CD4-positive, alpha-beta T cell treated with Interleukin-12 subunit alpha and Interleukin-12 subunit beta, for 1 hour (primary cell): ENCODE results near the gene FBLN5.
"Not testable (repeated sequence)": the region's sequence is repeated elsewhere in the genome, so short reads cannot be mapped to it uniquely, and the experiment has no call there.

Experiments
- DNase-seq: peaks from one replicate; pipeline ENCODE4 v3.0.0-alpha.2; 2020

FBLN5 gene

DNA sequence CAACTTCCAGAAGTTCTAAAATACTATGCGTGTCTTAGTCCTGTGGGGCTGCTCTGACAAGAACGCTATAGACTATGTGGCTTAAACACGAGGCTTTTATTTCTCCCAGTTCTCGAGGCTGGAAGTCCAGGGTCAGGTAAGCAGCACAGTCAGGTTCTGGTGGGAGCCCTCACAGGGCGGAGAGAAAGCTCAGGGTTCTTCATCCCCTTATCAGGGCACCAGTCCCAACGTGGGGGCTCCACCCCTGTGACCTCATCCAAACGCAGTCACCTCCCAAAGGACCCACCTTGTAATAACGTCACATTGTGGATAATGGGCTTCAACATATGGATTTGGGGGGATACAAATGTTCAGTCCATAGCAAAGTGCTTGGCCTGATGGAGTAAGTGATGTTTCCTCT, 43.0 kb downstream of the FBLN5 start:
- DNase-seq: no peak

DNA sequence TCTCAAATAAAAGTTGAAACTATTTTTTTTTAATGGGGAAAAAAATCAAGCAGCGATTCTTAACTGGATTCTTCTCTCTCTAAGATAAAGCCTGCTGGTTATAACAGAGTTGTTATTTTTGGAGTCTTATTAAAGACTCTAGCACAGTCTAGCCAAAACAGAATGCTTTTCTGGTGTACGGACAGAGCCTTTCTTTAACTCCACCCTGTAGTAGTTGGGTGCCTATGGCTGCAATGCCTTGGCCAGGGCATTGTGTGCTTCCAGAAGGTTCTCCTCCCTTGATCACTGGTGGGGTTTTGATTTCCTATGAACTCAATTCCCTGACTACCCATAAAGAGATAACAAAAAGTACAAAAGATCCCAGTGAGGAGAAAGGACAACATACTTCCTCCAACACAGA, 44.4 kb downstream of the FBLN5 start:
- no peak for DNase-seq

DNA sequence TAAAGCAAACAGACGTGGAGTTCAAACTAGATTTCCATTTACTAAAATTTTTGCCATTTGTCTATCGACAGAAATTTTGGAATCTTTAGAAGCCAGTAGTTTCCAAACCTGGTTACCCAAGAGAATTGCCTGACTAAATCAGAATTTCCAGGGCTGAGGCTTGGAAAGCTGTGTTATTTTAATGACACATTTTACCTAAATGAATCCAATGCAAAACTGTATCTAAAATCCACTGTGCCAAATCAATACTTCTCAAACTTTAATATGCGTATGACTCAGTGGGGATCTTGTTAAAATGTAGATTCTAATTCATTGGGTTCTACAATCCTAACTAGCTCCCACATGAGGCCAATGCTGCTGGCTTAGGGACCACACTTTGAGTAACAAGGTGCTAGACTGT, 45.2 kb downstream of the FBLN5 start:
- DNase-seq: no peak

DNA sequence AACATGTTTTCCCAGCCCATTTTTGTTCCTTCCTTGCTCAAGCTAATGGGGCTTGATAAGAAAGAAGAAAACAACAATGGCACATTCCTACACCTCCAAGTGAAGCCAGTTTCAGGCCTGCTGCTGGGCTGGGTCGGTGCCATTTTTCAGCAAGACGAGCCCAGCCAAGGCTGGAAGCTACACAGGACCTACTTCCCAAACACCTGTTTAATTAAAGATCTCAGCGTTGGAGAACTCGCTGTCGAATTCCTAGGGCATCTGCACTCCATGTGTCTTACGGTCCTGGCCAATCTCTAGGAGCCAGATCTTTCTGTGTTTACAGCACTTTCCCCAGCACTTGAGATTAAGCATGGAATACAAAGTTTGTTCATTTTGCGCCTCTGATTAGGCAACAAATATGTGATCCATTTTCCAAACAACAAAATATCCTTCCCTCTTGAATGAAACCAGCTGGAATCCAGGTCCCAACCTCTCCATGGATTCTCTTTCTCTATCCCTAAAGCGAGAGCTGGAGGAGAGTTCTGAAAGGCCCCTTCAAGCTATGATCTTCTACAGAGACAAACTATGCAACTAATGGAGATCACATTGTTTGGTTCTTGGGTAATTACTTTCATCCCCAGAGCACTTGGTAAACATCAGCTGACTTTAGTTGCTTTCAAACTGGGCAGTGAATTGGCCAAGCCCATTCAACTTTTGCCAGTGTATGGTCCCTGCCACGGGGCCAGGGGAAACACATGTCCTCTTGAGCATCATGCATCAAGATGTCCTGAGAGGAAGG, 45.9 kb downstream of the FBLN5 start:
- DNase-seq: no peak

DNA sequence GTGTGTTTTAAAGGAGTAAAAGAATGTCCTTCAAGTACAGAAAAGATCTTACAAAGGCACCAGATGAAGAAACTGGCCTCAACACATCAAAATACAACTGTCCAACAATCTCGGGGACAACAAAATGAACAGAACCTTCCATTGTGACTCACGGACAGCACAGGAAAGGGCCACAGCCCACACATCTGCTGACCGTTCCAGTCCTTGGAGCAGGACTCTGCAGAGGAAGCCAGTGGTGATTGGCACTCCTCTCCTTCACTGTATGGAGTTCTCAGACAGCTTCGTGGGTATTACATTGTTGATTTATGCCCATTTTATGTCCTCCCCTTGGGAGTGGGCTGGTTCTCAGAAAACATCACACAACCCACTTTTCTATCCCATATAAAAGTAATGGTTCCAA, 47.7 kb downstream of the FBLN5 start:
- DNase-seq: no peak

DNA sequence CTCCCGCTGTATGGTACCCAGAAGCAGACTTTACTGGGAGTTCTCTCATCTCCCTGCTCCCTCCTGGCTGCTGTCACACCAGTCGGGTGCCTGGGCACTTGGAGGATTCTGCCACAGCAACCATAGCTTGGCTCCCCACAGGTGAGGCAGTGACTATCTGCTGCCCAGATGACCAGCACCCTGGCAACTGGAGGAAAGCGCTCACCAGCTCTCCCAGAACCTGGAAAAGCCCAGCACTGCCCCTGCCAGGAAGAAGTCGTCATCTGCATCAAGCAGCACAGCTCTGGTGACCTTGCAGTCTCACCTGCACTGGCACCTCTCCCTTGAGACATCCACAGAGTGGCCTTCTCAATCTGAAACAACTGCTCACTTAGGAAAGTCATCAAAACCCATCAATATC, 48.3 kb downstream of the FBLN5 start:
- peak; percentile 48 for DNase-seq

DNA sequence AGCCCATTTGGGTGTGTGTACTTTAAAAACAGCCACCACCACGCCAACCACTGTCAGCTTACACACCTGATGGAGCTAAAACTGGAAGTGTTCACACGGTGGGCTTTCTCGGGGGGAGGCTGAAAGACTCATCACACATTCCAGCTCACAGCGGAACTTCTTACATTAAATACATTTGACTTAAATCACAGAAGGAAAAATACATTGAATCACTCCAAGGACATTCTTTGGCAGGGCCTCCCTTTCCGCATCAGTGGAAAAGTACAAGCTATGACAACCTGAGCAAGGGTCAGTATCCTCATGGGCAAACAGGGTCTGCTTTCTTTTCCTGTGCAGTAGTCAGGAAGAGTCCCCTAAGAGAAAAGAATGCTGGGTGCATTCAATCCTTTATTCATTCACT, 49.1 kb downstream of the FBLN5 start:
- DNase-seq: no peak

DNA sequence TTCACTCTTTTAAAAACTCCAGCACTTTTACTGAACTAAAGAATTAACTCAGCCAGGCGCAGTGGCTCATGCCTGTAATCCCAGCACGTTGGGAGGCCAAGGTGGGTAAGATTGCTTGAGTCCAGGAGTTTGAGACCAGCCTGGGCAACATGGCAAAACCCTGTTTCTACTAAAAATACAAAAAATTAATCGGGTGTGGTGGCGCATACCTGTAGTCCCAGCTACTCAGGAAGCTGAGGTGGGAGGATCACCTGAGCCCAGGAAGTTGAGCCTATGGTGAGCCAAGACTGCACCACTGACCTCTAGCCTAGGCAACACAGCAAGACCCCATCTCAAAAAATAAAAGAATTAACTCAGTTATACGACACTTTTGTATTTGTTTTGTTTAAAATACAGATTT, 49.8 kb downstream of the FBLN5 start:
- not testable (repeated sequence) for DNase-seq

DNA sequence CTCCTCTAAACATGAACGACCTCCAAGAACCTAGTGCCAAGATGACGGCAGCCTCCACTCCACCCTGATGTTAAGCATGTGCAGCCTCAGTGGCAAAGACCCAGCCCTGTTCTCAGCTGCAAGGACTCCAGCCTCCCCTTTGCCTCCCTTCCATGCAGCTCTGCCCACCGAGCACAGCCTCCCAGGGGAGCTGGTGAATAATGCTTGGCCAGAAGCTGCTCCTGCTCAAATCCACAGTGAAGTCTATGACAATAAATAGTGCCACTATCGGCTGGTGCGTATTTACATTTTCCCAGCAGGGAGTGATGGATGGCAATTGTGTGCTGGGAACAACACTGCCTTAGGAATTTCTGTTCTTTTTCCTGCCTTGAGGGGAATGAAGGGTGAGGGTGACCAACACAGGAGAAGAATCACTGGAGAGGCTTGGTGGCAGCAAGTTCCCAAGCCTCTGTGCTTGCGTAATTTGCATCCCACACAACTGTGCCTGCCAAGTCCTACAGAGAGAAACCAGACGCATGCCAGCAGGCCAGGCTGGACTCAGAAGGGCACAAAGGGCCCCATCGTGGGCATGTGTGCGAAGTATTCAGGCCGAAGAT, 50.3 kb downstream of the FBLN5 start:
- DNase-seq: no peak

DNA sequence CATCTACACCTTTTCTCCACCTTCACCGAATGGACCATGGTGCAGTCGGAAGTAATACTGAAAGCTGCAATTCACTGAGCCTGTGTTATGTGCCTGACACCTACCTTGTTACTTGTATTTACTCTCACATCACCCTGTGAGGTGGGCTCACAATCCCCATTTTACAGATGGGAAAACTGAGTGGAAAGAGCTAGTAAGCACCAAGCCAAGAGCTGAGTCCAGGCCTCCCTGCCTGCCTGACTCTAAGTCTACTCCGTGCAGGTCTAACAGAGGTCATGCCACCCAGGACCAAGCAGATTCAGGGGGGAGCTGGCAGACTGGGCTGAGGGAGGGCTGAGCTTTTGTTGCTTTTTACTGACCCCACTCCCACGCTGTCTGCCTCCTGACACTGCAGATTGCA, 51.1 kb downstream of the FBLN5 start:
- DNase-seq: no peak

DNA sequence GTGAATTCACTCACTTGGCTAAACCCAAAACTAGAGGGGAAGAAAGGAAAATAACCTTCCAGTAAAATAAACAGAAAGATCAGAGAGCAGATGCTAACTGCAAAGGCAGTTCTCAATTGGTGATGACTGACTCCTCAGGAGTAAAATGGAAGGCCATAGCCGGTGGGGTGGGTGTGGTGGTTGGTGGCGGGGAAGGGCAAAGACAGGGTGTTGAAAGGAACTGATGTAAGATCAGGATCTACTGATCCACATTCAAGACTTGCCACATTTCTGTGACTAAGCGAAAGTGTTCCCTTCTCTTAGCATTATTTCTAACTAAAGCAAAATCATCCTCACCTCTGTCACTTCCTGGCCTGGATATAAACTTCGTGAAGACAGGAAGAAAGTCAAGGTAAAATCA, 53.8 kb downstream of the FBLN5 start:
- no peak for DNase-seq

DNA sequence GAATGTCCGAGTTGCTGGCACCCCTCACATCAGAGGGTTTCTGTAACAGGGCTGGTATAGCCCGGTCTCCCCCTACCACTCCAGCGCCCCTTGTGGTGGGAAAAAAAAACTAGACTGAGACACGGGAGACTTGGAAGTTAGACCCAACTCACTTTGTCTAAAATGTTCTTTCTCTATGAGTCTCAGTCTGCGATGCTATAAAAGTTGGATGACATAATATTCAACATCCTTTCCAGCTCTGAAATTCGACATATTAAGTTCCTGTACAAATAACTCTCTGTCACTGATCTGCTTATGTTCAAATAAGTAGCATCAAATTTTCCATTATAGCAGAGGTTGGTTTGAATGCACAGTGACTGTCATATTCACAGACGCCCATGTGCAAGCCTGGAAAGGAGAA, 54.5 kb downstream of the FBLN5 start:
- DNase-seq: no peak

DNA sequence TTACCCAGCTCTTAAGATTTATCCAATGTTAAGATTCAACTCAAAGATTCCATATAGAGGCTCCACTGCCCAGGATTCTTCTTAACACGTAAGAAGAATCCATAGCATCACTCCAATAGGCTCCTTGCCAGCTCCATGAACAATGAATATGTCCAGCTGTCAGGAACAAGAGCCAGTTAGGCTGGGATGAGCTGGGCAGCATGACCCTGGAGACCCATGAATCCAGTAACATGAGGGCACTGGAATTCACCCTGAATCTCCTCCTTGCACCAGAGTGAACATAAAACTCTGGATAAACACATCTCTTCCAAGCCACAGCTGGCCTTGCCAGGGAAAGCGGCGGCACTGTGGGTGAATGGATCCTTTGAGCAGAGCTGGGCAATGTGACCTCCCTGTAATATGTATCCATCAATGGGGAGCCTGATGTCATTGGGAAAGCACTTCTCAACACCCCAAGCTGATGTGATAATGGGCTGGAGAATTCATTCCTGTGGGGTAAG, 55.7 kb downstream of the FBLN5 start:
- no peak for DNase-seq

DNA sequence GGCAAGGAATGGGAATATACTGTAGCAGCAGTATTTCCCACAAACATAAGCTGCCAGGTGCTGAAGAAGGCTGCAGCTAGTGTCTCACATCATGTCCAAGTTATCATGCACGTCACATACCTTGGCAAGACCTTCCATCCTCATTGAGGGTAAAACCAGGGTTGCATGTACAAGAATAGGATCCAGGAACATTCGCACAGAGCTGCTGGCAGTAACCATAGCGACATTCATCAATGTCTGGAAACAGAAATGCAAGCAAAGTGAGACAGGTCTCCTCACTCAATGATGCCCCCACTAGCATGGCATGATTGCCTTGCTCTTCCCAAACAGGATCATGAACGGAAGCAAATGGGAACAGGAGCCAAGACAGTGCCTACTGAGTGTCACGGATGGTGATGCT, 56.4 kb downstream of the FBLN5 start:
- no peak for DNase-seq

DNA sequence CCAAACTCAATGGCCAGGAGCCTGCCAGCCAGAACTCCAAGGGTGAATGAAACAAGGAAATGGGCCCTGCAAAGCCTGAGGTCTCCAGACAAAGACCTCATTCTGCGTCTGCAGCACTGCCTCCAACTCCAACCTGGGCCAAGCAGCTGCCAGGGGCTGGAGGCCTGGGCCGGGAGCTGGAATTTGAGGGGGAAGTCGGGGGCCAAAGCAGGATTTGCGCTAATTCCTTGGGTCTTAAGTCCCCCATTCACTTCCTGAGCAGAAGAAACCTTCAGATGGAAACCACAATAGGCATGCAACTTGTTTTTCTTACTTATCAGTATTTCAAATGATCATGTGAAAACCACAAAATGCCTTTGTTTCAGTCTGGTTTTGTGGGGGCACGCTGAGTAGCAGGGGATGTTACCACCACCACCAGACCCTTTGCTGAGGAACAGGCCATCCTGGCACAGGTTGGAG, 57.2 kb downstream of the FBLN5 start:
- no peak for DNase-seq

DNA sequence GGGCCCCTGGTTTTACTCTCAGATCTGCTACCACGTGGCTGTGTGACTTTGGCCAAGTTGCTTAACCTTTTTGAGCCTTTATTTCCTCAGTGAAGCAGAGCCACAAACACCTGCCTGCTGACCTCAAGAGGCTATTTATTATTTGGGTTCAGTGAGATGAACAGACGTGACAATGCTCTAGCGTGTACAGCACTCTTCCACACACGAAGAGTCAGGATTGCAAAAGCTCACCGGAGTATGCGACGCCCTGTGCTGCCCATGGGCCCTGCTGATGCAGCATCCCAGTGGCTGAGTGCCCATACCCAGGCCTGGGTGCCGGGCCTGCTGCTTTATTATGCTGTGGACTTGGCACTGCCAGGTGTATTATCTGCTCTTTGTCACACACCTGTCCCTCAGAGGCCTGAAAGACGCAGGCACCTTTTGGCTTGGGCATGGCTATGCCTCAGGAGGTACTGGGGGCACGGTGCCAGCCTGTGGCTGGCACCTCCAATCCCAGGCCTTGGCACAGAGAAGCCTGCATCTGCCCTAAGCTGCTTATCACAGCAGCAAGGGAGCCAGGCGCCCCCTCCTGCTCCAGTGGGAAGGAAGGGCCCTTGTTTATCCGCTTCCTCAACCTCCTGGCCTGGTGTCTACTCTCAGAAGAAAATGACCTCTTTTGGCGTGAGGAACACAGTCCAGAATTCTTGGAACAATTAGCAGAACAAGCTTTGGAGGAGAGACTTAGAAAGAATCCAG, 57.9 kb downstream of the FBLN5 start:
- DNase-seq: no peak

DNA sequence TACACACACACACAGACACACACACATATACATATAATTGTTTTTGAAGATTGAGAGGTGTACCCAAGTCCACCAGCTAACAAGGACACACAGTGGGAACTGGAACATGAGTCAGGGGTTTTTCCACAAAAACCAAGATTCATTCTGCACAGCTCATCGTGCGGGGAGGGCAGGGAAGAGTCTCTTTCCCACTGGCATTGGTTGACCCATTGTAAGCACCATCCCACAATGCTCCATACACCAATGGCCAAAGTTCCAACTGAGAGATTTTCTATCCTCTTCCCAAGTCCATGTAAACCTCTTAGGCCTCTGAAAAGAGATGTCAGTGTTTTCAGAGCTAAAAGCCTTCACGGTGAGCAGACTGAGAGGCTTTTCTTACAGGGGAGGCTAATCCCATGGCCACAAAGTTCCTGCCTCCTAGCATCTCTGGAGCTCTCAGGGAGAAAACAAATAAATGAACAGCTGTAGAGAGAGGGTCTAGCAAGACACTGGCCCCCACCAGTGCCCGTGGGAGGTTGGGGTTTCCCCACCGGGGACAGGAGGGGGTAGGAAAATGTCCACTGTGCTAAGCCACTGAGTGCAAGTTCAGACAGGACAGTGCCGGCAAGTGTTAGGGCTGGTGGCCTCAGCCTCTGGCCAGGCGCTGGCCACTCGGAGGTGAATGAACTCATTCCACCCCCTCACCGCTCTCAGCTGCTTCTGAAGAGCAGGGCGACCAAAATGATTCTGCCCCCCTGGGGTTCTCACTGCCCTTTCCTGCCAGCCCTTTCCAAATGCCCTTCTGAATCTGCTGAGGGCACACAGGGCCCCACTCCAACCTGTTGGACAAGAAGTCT, 58.6 kb downstream of the FBLN5 start:
- no peak for DNase-seq

DNA sequence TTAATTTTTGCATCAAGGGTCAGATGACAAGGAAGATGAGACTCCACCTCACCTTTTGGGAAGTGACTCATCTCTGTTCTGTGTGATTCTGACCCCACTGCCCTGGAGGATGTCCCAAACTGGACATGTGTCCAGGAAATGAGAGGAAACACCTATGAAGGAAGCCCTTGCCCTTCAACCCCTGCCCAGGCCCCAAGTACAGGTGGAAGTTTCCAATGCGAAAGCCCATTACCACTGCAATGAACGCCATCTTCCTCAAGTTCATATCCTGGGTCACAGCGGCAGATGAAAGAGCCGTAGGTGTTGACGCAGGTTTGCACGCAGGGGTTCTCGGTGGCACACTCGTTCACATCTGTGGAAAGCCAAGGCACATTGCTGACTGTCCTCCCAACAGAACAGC, 60.5 kb downstream of the FBLN5 start:
- DNase-seq: no peak

DNA sequence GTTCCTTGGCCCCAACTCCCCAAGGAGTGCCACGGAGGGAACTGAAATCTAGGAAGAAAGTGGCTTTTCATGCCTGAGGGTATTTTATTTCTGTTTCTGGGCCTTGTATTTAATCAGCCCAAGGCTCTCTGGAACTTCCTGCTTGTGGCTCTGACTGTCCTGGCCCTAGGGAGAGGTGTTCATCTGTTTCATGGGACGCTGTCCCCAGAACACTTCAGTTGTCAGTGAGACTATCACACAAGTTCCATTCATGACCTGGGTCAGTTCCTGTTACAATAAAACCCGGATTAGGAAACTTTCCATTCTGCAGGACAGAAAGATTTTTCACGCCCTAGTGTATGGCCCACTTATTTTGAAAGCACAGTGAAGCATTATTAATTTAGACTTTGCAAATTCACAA, 61.7 kb downstream of the FBLN5 start:
- DNase-seq: no peak

DNA sequence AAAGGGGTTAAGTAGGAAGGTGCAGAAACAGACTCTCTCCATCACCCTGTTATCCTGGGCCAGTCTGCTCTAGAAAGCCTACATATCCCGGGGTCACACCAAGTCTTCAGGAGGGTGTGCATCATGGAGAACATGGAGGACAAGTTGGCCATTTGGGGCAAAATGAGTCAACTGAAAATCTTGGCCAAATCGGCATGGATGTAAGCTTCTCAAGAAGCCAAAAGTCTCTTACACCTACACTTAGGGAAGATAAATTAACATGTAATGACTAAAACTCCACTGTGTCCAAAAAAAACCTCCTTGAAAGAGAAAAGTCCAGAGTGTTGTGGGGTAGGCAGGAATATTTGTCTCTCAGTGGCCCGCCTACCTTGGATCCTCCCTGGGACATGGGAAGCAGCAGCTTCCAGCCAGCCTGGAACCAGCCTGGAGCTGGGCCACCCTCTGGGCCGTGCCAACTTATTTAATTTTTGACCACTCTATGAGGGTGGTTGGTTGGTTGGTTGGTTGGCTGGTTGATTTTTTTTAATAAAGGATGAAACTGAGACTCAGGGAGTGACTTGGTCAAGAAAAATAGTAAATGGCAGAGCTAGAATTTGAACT, 62.3 kb downstream of the FBLN5 start:
- DNase-seq: no peak

DNA sequence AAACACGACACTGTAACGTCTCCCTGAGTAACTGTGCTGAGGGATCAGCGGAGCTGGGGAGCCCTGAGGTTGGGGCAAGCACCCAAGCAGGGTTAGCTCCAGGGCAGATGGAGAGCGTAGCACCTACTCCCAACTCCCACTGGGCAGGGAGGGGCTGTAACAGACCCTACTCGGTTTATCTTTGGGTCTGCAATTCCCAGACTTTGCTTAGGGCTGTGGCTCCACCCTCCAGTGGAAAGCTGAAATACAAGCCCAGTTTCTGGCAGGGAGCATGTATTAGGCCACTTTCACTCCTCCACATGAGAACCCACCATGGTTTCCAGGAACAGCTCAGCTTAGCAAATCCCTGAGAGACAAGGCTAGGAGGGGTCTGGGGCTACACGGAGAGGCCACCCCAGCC, 62.8 kb downstream of the FBLN5 start:
- DNase-seq: no peak

DNA sequence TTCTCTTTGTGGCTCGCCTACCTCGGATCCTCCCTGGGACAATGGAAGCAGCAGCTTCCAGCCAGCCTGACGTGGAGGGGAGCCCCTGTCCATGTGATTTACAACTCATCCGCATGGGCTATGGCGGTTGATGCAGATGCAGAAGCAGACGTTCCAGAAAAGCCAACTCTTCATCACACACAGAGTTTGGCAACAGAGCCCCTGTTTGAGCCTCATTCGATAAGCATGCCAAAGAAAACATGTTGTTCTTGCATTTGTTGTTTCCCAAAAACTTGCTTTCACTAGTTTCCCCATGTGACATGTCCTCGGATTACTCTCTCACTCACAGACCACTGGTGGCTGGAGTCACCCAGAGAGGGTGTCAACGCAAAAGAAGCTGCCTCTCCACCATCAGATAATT, 63.7 kb downstream of the FBLN5 start:
- no peak for DNase-seq

DNA sequence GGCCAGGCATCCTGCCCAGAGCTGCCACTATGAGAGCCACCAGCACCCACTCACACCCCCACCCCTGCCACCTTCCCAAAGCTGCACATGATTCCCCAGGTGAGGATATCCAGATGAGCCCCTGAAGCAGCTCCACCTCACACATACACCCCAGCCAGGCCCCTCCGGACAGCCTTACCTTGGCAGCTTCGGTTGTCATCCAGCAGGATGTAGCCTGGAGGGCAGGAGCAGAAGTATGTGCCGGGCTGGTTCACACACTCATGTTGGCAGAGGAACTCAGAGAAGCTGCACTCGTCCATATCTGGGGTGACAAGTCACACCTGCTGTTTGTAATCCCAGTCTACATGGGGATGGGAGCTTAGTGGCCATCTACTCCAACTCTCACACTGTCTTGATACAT, 64.7 kb downstream of the FBLN5 start:
- DNase-seq: no peak
